Breast epithelium (tissue), 3 donors: ENCODE measurements around the gene MDFIC.

ENCODE experiments used
- CTCF ChIP-seq, 3 donors: fragments of 450-650 bp; IDR thresholded peaks; one replicate each; pipeline ENCODE4 v1.5.1; 2016 to 2017; ENCODE audit warnings: antibody characterized with exemption in 3 of 3, mild to moderate bottlenecking in 3 of 3, moderate library complexity in 3 of 3
- POLR2A ChIP-seq: fragments of 450-650 bp; IDR thresholded peaks from one replicate; pipeline ENCODE4 v1.6.1; 2016; ENCODE audit warnings: antibody characterized with exemption, mild to moderate bottlenecking, moderate library complexity
- POLR2AphosphoS5 ChIP-seq, 3 donors: sonication (generic); formaldehyde crosslinking; IDR thresholded peaks; one replicate each; pipeline ENCODE4 v1.6.1; 2017; ENCODE audit warnings: antibody characterized with exemption in 3 of 3

GRCh38 chr7:115054478-115055065, 132.7 kb downstream of the MDFIC start:
- TF ChIP-seq POLR2AphosphoS5 (IDR thresholded peaks at IDR 0.05): no peak
- TF ChIP-seq CTCF (IDR thresholded peaks at IDR 0.05): no peak
- TF ChIP-seq POLR2A: no peak
